ENCODE data around the gene COA5. TPM values are rescaled to one million over a fixed set of nuclear protein-coding genes. Genes with fewer than 3 reads are reported as not detected.

The COA5 gene
- polyA plus RNA-seq, 2 of the 4 experiments (the other 2 are of a cell fraction): 32.7 to 43.3 TPM

DNA sequence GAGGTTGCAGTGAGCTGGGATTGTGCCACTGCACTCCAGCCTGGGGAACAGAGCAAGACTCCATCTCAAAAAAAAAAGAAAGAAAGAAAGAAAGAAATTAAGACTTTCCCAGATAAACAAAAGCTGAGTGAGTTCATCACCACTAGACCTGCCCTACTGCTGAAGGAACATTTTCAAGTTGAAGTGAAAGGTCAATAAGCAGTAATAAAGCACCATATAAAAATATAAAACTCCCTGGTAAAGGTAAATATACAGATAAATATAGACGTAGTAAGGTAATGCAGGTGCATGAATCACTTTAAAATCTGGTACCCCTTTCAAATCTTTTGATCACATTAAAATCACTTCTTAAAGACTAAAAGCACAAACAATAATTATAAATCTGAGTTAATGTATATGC lies 42.7 kb upstream of the COA5 start:
- CTCF ChIA-PET: interaction anchor here (1.0 kb wide), 1 partner anchor 415 kb away, joined by 4 read pairs; no protein-coding TSS in a partner anchor
- Histone ChIP-seq H3K27ac (no peak overlapping the region), H3K9me3 (no peaks in the 10 kb centered on the region), H3K4me1 (no peaks in the 10 kb centered on the region), H3K4me3 (no peak overlapping the region), H3K4me2 (no peak overlapping the region)
- TF ChIP-seq RNF2 (IDR thresholded peaks at IDR 0.05; ENCODE audit: borderline replicate concordance, low read depth) (no peak), RAD21 (conservative IDR thresholded peaks at IDR 0.05 in 1 of 2, IDR thresholded peaks at IDR 0.05 in 1 of 2) (no peak), PHF8 (IDR thresholded peaks at IDR 0.05; ENCODE audit: borderline replicate concordance, low read depth) (no peak), ZC3H11A (IDR thresholded peaks at IDR 0.05) (no peak), KDM5A (IDR thresholded peaks at IDR 0.05) (no peak)
- 41% methylated on average over 1 of the region's 1 CpG for WGBS (ENCODE audit: missing lambda C conversion rate)
- POLR2A ChIA-PET: no interaction called here
- DNase-seq (ENCODE audit: low read depth in 1 of 2, low spot score in 1 of 2) (no peak), ATAC-seq (no peak), FAIRE-seq (no peak)

- ATAC-seq (no peak), FAIRE-seq (no peak), DNase-seq (ENCODE audit: low read depth in 1 of 2, low spot score in 1 of 2) (no peak)
- TF ChIP-seq EHMT2 (IDR thresholded peaks at IDR 0.05; ENCODE audit: low read depth): no peak
- no peak for TF ChIP-seq CBX8 (IDR thresholded peaks at IDR 0.05)
- TF ChIP-seq, protein P1, sequence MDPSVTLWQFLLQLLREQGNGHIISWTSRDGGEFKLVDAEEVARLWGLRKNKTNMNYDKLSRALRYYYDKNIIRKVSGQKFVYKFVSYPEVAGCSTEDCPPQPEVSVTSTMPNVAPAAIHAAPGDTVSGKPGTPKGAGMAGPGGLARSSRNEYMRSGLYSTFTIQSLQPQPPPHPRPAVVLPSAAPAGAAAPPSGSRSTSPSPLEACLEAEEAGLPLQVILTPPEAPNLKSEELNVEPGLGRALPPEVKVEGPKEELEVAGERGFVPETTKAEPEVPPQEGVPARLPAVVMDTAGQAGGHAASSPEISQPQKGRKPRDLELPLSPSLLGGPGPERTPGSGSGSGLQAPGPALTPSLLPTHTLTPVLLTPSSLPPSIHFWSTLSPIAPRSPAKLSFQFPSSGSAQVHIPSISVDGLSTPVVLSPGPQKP (IDR thresholded peaks at IDR 0.05; ENCODE audit: low read depth, low read length): no peak
- TF ChIP-seq, protein P2, sequence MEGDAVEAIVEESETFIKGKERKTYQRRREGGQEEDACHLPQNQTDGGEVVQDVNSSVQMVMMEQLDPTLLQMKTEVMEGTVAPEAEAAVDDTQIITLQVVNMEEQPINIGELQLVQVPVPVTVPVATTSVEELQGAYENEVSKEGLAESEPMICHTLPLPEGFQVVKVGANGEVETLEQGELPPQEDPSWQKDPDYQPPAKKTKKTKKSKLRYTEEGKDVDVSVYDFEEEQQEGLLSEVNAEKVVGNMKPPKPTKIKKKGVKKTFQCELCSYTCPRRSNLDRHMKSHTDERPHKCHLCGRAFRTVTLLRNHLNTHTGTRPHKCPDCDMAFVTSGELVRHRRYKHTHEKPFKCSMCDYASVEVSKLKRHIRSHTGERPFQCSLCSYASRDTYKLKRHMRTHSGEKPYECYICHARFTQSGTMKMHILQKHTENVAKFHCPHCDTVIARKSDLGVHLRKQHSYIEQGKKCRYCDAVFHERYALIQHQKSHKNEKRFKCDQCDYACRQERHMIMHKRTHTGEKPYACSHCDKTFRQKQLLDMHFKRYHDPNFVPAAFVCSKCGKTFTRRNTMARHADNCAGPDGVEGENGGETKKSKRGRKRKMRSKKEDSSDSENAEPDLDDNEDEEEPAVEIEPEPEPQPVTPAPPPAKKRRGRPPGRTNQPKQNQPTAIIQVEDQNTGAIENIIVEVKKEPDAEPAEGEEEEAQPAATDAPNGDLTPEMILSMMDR (IDR thresholded peaks at IDR 0.05): no peak
- no peak for TF ChIP-seq HOXA7 (CRISPR knock-in tag; IDR thresholded peaks at IDR 0.05)
- TF ChIP-seq, protein P3, sequence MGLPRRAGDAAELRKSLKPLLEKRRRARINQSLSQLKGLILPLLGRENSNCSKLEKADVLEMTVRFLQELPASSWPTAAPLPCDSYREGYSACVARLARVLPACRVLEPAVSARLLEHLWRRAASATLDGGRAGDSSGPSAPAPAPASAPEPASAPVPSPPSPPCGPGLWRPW (IDR thresholded peaks at IDR 0.05): no peak
- TF ChIP-seq GATA3 (IDR thresholded peaks at IDR 0.05; ENCODE audit: borderline replicate concordance): no peak
- TF ChIP-seq POLR2A (IDR thresholded peaks at IDR 0.05; ENCODE audit: low read length): no peak
- TF ChIP-seq FOSB (CRISPR knock-in tag; IDR thresholded peaks at IDR 0.05): no peak
- TF ChIP-seq USF2 (IDR thresholded peaks at IDR 0.05): no peak
- no peak for TF ChIP-seq HDAC2 (IDR thresholded peaks at IDR 0.05)
- no peak for TF ChIP-seq NPAS2 (CRISPR knock-in tag; IDR thresholded peaks at IDR 0.05; ENCODE audit: borderline replicate concordance)
- no peak for TF ChIP-seq MYC (IDR thresholded peaks at IDR 0.05; ENCODE audit: borderline replicate concordance, low read length)
- no peak for TF ChIP-seq NR3C1 (IDR thresholded peaks at IDR 0.05)
- no peak for TF ChIP-seq ZNF302 (CRISPR knock-in tag; IDR thresholded peaks at IDR 0.05)
- no peak for TF ChIP-seq RNF2 (IDR thresholded peaks at IDR 0.05; ENCODE audit: borderline replicate concordance, low read depth)
- no peak for TF ChIP-seq RFX5 (IDR thresholded peaks at IDR 0.05)
- no peak overlapping the region for H3K4me2 ChIP-seq
- H3K9me3 ChIP-seq: no peaks in the 10 kb centered on the region
- ChIA-PET POLR2A (interaction anchor here (0.7 to 1.1 kb wide), 2 partner anchors 505 to 687 kb away, joined by 3 to 4 read pairs; partner anchors contain the start of genes LIPT1, TSGA10 and TXNDC9), CTCF (interaction anchor here (0.6 to 1.9 kb wide), 32 partner anchors 10 to 507 kb away, joined by 3 to 40 read pairs (median 4); partner anchors contain the start of gene C2orf15)
- no peak overlapping the region for H3K27ac ChIP-seq
- H3K4me1 ChIP-seq: no peaks in the 10 kb centered on the region
- WGBS (ENCODE audit: missing lambda C conversion rate): 26% methylated on average over 1 of the region's 1 CpG
- no peak overlapping the region for H3K4me3 ChIP-seq
Measured at GRCh38 chr2:98649992-98650375, 41.7 kb upstream of the COA5 start.
